Left ventricle myocardium superior (tissue), 1 donor: Measurements from ENCODE around the gene HPDL. TPM values are rescaled to one million over a fixed set of nuclear protein-coding genes. Genes with fewer than 3 reads are reported as not detected.

Source experiments
- total RNA-seq: library from RNA; stranded (reverse); fragmentation: NEBNext Ultra II Directional; extraction: Animal tissue kit (Norgen Biotek cat#: 25700); gene quantifications from one replicate; pipeline ENCODE4 v1.2.1, GENCODE V29; 2021
- donor health status: DM: no; HTN: yes; CAD: no; lungs with severe emphysema.

Gene HPDL
- total RNA-seq, 1 donor from 2014 or later: not detected

Other genes starting within 250 kb of the HPDL start
- gene ZSWIM5, start 120.3 kb upstream of the HPDL start, total RNA-seq: 0.84 TPM
- 3.5 TPM for gene TOE1, start 13.3 kb downstream of the HPDL start, total RNA-seq
- gene MUTYH, start 13.5 kb downstream of the HPDL start, total RNA-seq: 7.7 TPM
- 1.9 TPM for gene TESK2, start 164.3 kb downstream of the HPDL start, total RNA-seq
- 0.30 TPM for gene CCDC163, start 173.2 kb downstream of the HPDL start, total RNA-seq
- gene MMACHC, start 173.4 kb downstream of the HPDL start, total RNA-seq: 24.7 TPM
- gene PRDX1, start 195.0 kb downstream of the HPDL start, total RNA-seq: 311 TPM
- 43.2 TPM for gene AKR1A1, start 223.9 kb downstream of the HPDL start, total RNA-seq